H9 (cell line): ENCODE results near the gene CLIC3. TPM values are rescaled to one million over a fixed set of nuclear protein-coding genes. Genes with fewer than 3 reads are reported as not detected.

Source experiments
- DNase-seq: peaks from one replicate; pipeline ENCODE4 v3.0.0-alpha.2; 2017
- H2AFZ ChIP-seq: one replicate; pipeline ENCODE4 v1.6.1; 2013; ENCODE audit warnings: mild to moderate bottlenecking, low read length, control low read depth, moderate library complexity
- H2AK5ac ChIP-seq: 2 replicates; pipeline ENCODE4 v1.6.1; 2013; ENCODE audit warnings: low read length, control low read depth, mixed read lengths; ENCODE audit not compliant: insufficient read length
- H2BK120ac ChIP-seq: one replicate; pipeline ENCODE4 v1.6.1; 2013; ENCODE audit warnings: low read depth, mild to moderate bottlenecking, low read length, control low read depth, inconsistent platforms; ENCODE audit not compliant: poor library complexity, severe bottlenecking
- H2BK12ac ChIP-seq: 2 replicates; pipeline ENCODE4 v1.6.1; 2013; ENCODE audit warnings: low read length, control low read depth, mixed read lengths, low read depth; ENCODE audit not compliant: insufficient read length
- H2BK15ac ChIP-seq: 2 replicates; pipeline ENCODE4 v1.6.1; 2013; ENCODE audit warnings: low read depth, low read length, control low read depth
- H2BK20ac ChIP-seq: one replicate; pipeline ENCODE4 v1.6.1; 2013; ENCODE audit warnings: low read depth, mild to moderate bottlenecking, low read length, control low read depth, inconsistent platforms; ENCODE audit not compliant: poor library complexity, severe bottlenecking
- H2BK5ac ChIP-seq: 2 replicates; pipeline ENCODE4 v1.6.1; 2013; ENCODE audit warnings: low read length, control low read depth, mixed read lengths; ENCODE audit not compliant: insufficient read length
- H3K14ac ChIP-seq: 2 replicates; pipeline ENCODE4 v1.6.1; 2013; ENCODE audit warnings: low read length, control low read depth; ENCODE audit not compliant: insufficient read depth
- H3K18ac ChIP-seq: 2 replicates; pipeline ENCODE4 v1.6.1; 2013; ENCODE audit warnings: low read depth, mild to moderate bottlenecking, mixed read lengths, low read length, control low read depth; ENCODE audit not compliant: insufficient read length
- H3K23ac ChIP-seq: 2 replicates; pipeline ENCODE4 v1.6.1; 2013; ENCODE audit warnings: low read length, control low read depth, mixed read lengths, low read depth; ENCODE audit not compliant: insufficient read length
- H3K23me2 ChIP-seq: 2 replicates; pipeline ENCODE4 v1.6.1; 2013; ENCODE audit warnings: low read depth, mild to moderate bottlenecking, mixed read lengths, low read length, control low read depth; ENCODE audit not compliant: insufficient read length, poor library complexity, severe bottlenecking
- H3K27ac ChIP-seq: 2 replicates; pipeline ENCODE4 v1.5.1; 2013; ENCODE audit warnings: low read length, control low read depth, mixed read lengths, low read depth; ENCODE audit not compliant: insufficient read length
- H3K27me3 ChIP-seq: 2 replicates; pipeline ENCODE4 v1.6.1; 2013; ENCODE audit warnings: low read length, control low read depth, inconsistent platforms; ENCODE audit not compliant: insufficient read depth
- H3K4ac ChIP-seq: 2 replicates; pipeline ENCODE4 v1.6.1; 2013; ENCODE audit warnings: low read depth, mild to moderate bottlenecking, control low read depth, inconsistent platforms, low read length, moderate library complexity
- H3K4me1 ChIP-seq: 2 replicates; pipeline ENCODE4 v1.6.1; 2013; ENCODE audit warnings: low read length, control low read depth, inconsistent platforms; ENCODE audit not compliant: insufficient read depth
- H3K4me2 ChIP-seq: 2 replicates; pipeline ENCODE4 v1.6.1; 2013; ENCODE audit warnings: low read length, control low read depth, mixed read lengths; ENCODE audit not compliant: insufficient read length, insufficient read depth
- H3K56ac ChIP-seq: 2 replicates; pipeline ENCODE4 v1.6.1; 2013; ENCODE audit warnings: low read depth, mild to moderate bottlenecking, mixed read lengths, low read length, control low read depth; ENCODE audit not compliant: insufficient read length
- H3K79me1 ChIP-seq: 2 replicates; pipeline ENCODE4 v1.6.1; 2013; ENCODE audit warnings: low read depth, mild to moderate bottlenecking, moderate library complexity, low read length, control low read depth, inconsistent platforms; ENCODE audit not compliant: insufficient read depth, poor library complexity, severe bottlenecking
- H3K79me2 ChIP-seq: 2 replicates; pipeline ENCODE4 v1.6.1; 2013; ENCODE audit warnings: low read length, control low read depth, inconsistent platforms; ENCODE audit not compliant: insufficient read depth
- H3K9ac ChIP-seq: 2 replicates; pipeline ENCODE4 v1.6.1; 2013; ENCODE audit warnings: low read length, control low read depth, mixed read lengths; ENCODE audit not compliant: insufficient read length; ENCODE audit errors: extremely low read depth
- H3K9me3 ChIP-seq: one replicate; pipeline ENCODE4 v1.6.1; 2013; ENCODE audit warnings: low read depth, low read length, inconsistent platforms; ENCODE audit not compliant: control insufficient read depth
- H3T11ph ChIP-seq: one replicate; pipeline ENCODE4 v1.6.1; 2013; ENCODE audit warnings: mild to moderate bottlenecking, low read length, control low read depth, inconsistent platforms
- H4K20me1 ChIP-seq: one replicate; pipeline ENCODE4 v1.6.1; 2013; ENCODE audit not compliant: control insufficient read depth, insufficient read length, insufficient read depth
- H4K5ac ChIP-seq: 2 replicates; pipeline ENCODE4 v1.6.1; 2013; ENCODE audit warnings: low read depth, mild to moderate bottlenecking, mixed read lengths, low read length, control low read depth; ENCODE audit not compliant: insufficient read length
- H4K8ac ChIP-seq: replicated peaks from 2 replicates; pipeline ENCODE4 v1.6.1; 2013; ENCODE audit warnings: low read length, control low read depth, mixed read lengths, low read depth; ENCODE audit not compliant: insufficient read length
- H4K91ac ChIP-seq: 2 replicates; pipeline ENCODE4 v1.6.1; 2013; ENCODE audit warnings: low read depth, mild to moderate bottlenecking, moderate library complexity, mixed read lengths, low read length, control low read depth; ENCODE audit not compliant: insufficient read length
- H3K27ac Mint-ChIP-seq, 3 experiments: 2 replicates in 2 of 3; 3 replicates in 1 of 3; pipeline ENCODE4 v1.8.0; 2020 to 2021; ENCODE audit warnings: mixed read lengths in 3 of 3, mild to moderate bottlenecking in 1 of 3, moderate library complexity in 1 of 3
- H3K27me3 Mint-ChIP-seq: 2 replicates; pipeline ENCODE4 v1.8.0; 2021; ENCODE audit warnings: low read depth, mild to moderate bottlenecking, moderate library complexity, mixed read lengths
- H3K36me3 Mint-ChIP-seq, 3 experiments: 2 replicates in 2 of 3; 3 replicates in 1 of 3; pipeline ENCODE4 v1.8.0; 2020 to 2021; ENCODE audit warnings: low read depth in 3 of 3, mixed read lengths in 3 of 3; ENCODE audit not compliant: insufficient read depth in 1 of 3
- H3K4me1 Mint-ChIP-seq, 2 experiments: 2 replicates each; pipeline ENCODE4 v1.8.0; 2020; ENCODE audit warnings: mixed read lengths in 2 of 2
- H3K4me3 Mint-ChIP-seq, 2 experiments: 2 replicates in 1 of 2; 3 replicates in 1 of 2; pipeline ENCODE4 v1.8.0; 2020 to 2021; ENCODE audit warnings: mild to moderate bottlenecking in 2 of 2, mixed read lengths in 2 of 2, moderate library complexity in 1 of 2
- H3K9me3 Mint-ChIP-seq, 2 experiments: 2 replicates in 1 of 2; 3 replicates in 1 of 2; pipeline ENCODE4 v1.8.0; 2020; ENCODE audit warnings: mild to moderate bottlenecking in 2 of 2, mixed read lengths in 2 of 2, moderate library complexity in 1 of 2
- CTCF ChIP-seq: fragments of 200-600 bp; sonication (generic); conservative IDR thresholded peaks from 3 replicates; pipeline ENCODE4 v1.8.0; 2021; ENCODE audit warnings: antibody characterized with exemption, mild to moderate bottlenecking
- WGBS: extraction: QIAGEN DNeasy Blood & Tissue Kit; methylation state at CpG from one replicate; pipeline ENCODE4 v1.1.7; 2013; ENCODE audit warnings: missing lambda C conversion rate, low lambda C conversion rate, mixed read lengths; ENCODE audit not compliant: insufficient read length; ENCODE audit errors: extremely low coverage; 5-methylcytosine and 5-hydroxymethylcytosine counted together
- total RNA-seq: library from RNA; stranded (reverse); gene quantifications from 2 replicates; pipeline ENCODE4 v1.2.1, GENCODE V29; 2021

The CLIC3 gene
- total RNA-seq, 1 experiment from 2014 or later: 0.31 TPM

- Mint-ChIP-seq H3K27ac (no peak overlapping the region), H3K4me1 (peaks cover 2 to 7% of the 10 kb centered on the region in 2 experiments; a peak in 3 of 4 replicates)
- WGBS: no CpG with 5 or more reads among the region's 48 CpGs
Measured at GRCh38 chr9:136985027-136985602, 11.3 kb downstream of the CLIC3 start.

More at GRCh38 chr9:136985027-136985602, 11.3 kb downstream of the CLIC3 start:
- H2AFZ ChIP-seq: no peak overlapping the region
- no peak overlapping the region for H2BK5ac ChIP-seq
- H3K56ac ChIP-seq: no peak overlapping the region
- no peak for TF ChIP-seq CTCF
- no peak overlapping the region for H4K8ac ChIP-seq
- H3K4me1 ChIP-seq: no peaks in the 10 kb centered on the region
- Mint-ChIP-seq H3K9me3 (no peaks in the 10 kb centered on the region), H3K36me3 (peaks cover 0 to 3% (median 0%) of the 10 kb centered on the region in 3 experiments; a peak in 1 of 7 replicates), H3K4me3 (no peak overlapping the region), H3K27me3 (peaks cover 11% of the 10 kb centered on the region)
- H2BK12ac ChIP-seq: no peak overlapping the region
- no peaks in the 10 kb centered on the region for H3K27me3 ChIP-seq
- H2AK5ac ChIP-seq: no peak overlapping the region
- H2BK120ac ChIP-seq: no peak overlapping the region
- H3K9ac ChIP-seq: no peak overlapping the region
- H3K4me2 ChIP-seq: peak overlapping the region; percentile 9
- H3T11ph ChIP-seq: no peak overlapping the region
- H3K14ac ChIP-seq: no peak overlapping the region
- no peaks in the 10 kb centered on the region for H4K20me1 ChIP-seq
- H3K79me2 ChIP-seq: no peaks in the 10 kb centered on the region
- H4K91ac ChIP-seq: no peak overlapping the region
- H3K23me2 ChIP-seq: no peaks in the 10 kb centered on the region
- no peaks in the 10 kb centered on the region for H3K9me3 ChIP-seq
- no peak overlapping the region for H2BK20ac ChIP-seq
- H3K4ac ChIP-seq: no peak overlapping the region
- H3K23ac ChIP-seq: no peak overlapping the region
- H3K79me1 ChIP-seq: no peaks in the 10 kb centered on the region
- no peak overlapping the region for H3K27ac ChIP-seq
- H2BK15ac ChIP-seq: no peak overlapping the region
- no peak for DNase-seq
- no peak overlapping the region for H3K18ac ChIP-seq
- H4K5ac ChIP-seq: no peak overlapping the region
